LoVo (cell line): ENCODE results near the gene IKZF3.

Experiments
- DNase-seq: peaks from one replicate; pipeline ENCODE4 v3.0.0-alpha.2; 2016; ENCODE audit warnings: low spot score

IKZF3 gene

DNA sequence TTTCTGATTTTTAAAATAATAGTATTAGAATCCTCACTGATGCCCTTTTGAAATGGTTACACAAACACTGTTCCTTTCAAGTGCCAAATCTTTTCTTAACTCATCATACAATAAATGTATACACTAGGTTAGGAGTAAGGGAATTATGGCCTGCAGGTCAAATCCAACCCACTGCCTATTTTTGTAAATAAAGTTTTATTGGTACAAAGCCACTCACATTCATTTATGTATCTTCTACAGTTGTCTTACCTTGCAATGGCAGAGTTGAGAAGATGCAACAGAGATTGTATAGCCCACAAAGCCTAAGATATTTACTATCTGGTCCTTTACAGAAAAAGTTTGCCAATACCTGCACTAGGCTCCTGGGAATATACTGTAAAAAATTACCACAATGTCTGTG, 47.8 kb downstream of the IKZF3 start:
- DNase-seq: no peak

DNA sequence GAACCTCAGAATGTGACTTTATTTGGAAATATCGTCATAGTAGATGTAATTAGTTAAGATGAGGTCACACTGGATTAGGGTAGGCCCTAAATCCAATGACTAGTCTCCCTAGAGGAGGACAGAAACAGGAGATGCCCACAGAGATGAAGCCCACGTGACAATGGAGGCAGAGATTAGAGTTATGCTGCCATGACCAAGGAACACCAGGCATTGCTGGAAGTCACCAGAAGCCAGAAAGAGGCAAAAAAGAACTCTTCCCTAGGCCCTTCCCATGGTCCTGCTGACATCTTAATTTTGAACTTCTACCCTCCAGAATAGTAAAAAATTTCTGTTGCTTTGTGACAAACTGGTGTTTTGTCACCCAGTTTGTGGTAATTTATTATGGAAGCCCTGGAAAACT, 49.6 kb downstream of the IKZF3 start:
- no peak for DNase-seq

DNA sequence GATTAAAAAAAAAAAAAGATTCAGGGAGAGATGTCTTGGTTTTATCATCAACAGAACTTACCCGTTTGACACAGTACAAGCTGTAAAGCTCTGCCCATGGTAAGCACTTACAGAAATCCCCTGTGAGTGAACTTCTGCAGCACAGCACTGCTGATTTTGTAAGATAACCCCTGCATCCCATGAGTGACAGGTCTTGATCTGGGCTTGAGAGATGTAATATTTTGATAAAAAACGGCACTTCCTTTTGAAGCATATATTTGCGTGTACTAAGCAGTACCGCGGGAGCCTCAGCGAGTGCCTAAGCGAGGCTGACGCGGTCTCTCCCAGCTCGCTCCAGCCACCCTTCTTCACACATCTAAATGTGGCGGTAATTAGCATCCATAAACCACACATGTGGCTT, 50.5 kb downstream of the IKZF3 start:
- no peak for DNase-seq

DNA sequence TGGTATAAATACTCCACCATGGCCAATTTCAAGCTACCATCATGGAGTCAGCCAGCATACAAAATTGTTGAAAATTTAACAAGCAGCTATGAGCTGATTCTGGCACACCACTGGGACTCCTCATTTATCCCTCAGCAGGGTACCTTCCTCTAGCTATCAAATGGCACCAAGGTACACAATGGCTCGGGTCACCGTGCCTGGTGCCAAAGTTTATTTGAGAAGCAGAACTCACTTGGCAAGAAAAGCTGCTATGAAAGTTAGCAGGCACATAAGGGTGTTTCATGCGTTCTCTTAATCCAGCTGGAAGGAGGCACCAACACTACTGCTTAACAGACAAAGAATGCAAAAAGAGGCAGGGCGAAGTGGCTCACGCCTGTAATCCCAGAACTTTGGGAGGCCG, 51.6 kb downstream of the IKZF3 start:
- DNase-seq: no peak

DNA sequence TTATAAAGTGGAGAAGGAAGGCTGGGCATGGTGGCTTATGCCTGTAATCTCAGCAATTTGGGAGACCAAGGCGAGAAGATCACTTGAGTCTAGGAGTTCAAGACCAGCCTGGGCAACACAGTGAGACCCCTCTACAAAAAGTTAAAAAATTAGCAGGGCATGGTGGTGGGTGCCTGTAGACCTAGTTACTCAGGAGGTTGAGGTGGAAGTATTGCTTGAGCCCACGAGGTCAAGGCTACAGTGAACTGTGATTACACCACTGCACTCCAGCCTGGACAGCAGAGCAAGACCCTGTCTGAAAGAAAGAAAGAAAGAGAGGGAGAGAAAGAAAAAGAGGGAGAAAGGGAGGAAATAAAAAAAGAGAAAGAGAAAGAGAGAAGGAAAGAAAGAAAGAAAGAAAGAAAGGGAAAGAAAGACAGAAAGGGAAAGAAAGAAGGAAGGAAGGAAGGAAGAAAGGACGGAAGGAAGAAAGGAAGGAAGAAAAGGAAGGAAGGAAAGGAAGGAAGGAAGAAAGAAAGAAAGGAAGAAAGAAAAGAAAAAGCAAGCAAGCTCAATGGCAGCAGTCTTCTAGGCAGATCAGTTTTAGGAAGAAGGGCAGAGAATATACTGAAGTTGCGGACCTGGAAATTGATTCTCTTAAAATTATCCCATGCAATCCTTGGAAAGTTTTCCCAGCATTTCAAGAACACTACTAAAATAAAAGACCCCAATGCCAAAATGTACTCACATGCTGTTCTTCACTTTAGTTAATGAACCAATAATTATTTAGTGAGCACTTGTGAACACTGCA, 53.0 kb downstream of the IKZF3 start:
- DNase-seq: no peak

DNA sequence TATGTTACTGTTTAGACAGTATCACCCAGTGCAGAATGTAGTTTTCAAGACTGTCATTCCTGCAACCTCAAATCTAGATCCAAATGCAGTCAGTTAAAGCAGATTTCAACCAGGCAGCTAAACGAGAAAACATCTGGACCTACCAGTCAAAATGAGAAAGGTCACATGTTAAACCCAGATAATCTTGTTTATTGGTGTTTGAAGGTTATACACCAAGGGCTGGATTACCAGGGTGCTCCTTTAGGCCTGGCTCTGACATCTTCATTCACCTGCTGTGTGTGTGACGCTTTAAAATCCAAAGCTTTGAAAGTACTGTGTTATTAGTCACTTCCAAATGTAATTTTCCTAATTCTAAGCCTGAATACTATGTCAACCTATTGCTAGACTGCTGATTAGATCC, 54.9 kb downstream of the IKZF3 start:
- DNase-seq: no peak

DNA sequence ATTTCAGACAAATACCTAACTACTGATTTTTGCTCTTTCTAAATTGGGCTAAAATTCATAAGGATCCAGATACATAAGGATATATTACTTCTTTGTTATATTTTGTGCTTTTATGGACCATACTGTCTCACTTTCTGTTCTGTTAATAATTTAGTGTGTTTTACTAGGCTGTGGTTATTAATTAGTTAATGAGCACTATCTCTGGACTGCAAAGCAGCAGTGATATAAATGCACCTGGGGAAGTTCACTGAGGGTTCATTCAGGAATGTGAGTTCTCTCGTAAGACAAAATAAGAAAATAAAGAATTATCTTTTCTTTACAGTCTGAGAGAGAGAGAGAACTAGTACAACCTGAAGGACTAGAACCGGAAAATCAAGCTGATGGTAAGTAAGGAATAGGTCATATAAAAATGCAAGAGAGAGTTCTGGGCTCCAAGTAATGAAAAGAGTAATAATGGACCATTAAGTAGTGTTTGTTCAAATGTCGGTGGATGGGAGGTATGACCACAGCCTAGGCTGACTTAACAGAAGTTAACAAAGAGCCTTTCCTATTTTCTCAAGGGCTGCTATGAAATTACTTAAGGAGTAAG, 55.6 kb downstream of the IKZF3 start:
- no peak for DNase-seq

DNA sequence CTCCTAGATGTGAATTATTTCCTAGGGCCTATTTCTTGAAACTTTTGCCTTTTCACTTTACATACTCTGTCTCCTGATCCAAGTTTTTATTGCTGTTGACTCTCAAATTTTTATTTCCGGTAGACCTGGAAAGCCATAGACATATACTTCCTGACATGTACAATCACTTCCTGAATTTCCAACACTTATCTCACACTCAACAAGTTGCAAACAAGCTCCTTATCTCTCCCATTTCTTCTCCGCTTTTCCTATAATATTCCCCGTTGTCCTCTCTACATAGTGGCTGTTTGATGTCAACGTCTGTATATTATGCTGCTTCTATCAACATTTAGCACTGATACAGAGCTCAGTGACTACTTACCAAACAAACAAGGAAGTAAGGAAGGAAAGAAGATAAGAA, 59.3 kb downstream of the IKZF3 start:
- DNase-seq: no peak

DNA sequence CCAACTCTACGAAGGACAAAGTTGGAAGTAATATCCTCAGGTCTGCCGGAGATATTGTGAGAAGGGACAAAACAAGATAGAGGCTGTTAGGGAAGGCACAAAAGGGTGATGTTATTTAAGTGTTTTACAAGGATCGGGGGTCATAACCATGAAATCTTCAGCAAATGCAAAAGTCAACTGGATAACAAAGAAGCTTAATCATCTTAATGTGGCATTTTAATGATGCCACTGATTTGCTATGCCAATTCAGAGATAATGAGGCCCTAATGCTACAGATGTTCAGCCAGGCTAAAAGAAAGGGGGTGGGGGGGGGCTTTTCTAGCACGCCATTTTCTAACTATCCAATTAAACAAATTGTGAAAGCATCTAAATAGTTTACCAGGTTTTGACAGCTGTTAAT, 63.1 kb downstream of the IKZF3 start:
- no peak for DNase-seq

DNA sequence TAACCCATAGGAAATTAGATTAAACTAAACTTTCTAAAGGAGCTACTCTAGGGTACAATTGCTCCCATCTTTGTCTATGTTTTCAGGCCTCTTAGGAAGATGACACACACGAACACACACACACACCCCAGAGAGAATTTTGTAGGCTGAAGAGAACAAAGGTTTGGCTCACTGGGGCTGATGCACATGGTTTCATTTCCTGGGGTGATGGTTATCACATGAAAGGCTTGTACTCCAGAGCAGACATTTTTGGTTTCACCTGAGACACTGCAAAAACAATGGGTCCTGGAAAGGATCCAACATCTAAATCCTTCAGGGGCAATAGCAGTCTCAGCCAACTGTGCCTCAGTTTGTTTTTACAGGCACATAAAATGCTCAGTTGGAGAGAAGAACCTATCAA, 63.6 kb downstream of the IKZF3 start:
- DNase-seq: no peak

DNA sequence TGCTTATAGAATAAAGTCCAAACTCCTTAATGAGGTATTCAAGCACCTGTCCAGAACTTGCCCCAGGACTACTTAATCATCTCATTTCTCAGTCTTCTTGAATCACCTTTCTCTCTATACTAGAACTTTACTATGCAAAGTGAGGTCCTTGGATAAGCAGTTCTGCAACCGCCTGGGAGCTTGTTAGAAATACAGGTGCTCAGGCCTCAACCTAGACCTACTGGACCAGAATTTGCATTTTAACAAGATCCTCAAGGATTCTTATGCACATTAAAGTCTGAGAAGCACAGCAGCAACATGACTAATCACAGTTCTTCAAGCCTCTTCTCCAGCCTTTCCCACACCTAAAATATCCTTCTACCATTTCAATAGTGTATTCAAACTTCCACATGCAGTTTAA, 64.7 kb downstream of the IKZF3 start:
- no peak for DNase-seq

DNA sequence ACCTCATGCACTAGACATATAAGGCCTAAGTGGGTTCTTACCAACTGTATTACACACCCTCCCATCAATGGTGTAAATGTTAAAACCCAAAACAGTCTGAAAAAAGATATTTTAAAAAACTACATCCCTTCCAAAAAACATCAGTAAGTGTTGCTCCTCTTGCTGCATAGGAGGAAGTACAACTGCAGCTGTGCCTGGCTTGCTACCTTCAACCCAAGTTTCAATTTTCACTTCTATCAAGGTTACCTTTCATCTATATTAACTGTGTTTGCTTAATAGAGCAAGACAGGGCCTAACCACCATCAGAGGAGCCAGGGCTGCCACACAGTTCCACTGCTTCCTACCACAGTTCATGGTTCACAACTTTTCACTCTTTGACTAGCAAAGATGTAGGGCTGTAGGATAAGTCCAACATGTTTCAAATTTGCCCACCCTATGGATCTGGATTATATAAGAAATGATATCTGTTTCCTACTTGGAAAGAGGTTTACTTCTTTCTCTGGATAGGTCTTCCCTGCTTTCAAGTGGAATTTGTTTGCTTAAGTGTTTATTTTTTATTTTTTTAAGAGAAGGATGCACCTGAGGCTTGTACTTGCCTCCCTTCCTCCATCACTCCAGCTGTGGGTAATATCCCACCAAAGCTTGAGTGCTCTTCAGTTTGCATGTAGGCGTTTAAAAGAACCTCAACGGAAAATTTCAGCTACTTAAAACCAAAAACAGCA, 69.7 kb downstream of the IKZF3 start:
- no peak for DNase-seq

DNA sequence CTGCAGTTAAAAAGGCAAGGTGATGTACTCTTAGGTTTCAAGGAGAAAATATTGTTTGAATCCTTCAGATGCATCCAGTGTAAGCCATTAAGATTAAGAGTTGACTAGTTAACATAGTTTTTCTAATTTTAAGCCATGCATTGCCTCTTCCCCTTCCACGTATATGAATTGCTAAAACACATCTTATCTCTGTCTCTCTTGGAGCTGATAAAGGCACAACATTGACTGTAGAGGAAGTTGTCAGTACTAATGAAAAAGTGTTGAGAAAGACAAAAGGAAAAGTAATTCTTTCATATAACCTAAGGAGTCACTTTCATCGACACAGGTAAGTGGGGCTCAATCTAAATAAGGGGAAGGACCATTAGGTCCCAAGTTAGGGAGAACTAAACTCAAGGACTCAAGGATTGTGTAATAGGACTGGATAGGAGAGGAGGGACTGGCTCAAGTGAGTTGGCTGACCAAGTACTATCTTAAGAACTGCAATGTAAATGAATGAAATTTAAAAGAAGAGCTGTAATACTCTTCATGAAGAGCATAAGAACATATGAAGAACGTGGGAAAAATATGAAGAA, 70.7 kb downstream of the IKZF3 start:
- no peak for DNase-seq

DNA sequence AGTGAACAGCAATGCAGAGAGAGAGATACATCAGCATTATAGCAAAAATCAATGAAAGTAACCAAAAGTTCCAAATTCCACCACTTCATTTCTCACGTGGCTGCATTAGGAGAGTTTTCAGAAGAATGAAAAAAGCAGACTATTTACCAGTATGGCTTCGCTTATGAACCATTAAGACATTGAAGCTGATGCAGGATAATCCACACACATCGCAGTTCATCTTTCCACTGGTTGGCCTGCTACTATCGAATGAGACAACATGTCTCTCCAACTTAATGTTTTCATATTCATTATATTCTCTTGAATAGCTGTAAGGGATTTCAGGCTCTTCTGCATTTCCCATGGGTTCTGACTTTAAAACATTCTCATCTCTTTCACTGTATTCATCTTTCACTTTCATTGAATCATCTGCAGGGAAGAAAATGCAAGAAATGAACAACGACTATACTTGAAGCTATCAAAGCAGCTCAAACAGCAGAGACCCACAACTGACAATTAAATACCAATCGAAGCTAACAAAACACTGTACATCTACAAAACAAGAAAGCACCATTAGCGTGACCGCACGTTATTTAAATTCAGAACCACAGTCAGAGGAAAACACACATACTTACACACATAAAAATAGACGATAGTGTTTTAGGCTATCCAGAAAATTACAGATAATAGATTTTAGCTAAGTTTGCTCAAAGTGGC, 71.4 kb downstream of the IKZF3 start:
- DNase-seq: no peak

DNA sequence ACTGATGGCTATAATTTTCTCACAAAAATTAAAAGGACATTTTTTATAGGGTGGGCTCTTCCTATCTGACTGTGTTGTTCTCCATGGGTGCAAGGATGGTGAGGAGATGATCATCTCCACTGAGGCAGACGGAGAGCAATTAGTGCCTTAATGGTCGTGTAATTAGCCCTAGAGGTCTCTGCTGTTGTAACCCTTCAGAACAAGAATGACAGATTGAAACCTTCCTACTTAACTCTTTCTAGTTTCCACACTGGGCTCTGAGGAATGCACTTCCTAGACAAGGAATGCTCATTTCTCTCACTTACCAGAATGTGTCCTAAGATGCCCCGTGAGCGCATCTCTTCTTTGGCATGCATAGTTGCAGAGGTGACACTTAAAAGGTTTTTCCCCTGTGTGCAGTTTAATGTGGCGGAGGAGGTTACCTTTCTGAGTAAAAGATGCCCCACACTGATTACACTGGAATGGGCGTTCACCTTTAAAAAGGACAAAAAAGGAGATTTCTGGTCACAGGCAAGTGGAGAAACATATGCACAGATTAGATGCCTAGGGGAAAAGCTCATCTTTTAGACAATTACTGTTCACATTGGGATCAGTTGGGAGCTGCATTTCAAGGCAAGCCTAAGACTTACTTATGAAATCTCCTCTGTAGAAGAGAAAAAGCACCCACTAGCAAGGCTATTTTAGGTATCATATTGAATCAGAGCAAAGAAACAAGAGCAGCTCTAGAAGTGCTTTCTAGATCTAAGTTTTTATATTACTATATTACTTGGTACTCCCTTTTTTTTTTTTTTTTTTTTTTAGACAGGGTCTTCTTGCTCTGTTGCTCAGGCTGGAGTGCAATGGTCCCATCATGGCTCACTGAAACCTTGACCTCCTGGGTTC, 72.8 kb downstream of the IKZF3 start:
- DNase-seq: no peak

DNA sequence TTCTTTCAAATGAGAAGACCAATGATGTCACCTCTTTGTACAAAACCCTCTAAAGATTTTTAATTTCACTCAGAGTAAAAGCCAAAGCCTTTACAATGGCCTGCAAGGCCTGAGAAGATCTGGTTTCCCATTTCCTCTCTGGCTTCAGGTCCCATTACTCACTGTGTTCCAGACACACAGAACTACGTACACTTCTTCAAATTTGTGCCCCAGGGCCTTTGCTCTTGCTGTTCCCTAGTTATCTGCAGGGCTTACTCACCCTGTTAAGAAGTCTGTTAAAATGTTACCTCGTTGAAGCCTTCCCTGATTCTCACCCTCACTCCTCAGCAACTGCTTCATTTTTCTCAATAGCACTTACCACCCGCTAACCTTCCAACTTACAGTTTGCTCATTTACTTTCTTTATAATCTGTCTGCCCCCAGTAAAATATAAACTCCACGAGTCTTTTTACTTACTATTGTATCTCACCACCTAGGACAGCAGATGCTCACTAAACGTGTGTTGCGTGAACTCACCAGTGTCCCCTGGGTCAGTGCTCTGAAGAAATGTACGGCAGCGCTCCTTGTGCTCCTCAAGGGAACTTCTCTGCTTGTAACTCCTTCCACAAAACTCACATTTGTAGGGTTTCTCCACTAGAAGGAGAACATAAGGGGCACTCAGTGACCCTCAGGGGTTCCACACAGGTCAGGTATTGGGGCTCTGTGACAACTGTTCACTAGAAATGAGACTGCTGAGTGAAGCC, 76.2 kb downstream of the IKZF3 start:
- no peak for DNase-seq

DNA sequence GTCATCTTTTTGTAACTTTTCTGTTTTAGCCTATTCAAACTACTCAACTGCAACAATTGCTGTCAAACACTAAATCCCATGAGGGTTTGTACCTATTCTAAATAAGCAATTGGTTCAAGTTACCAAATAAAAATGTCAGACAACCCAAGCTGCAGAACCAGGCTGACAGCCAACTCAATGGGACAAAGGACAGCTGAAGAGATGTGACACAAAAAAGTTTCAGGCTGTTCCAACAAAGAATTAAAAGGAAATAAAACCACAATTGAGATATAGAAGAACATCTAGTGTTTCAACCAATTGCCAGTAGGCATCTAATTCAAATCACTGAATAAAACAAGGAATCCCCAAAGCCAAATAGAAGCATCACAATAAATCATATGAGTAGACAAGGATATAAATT, 77.1 kb downstream of the IKZF3 start:
- no peak for DNase-seq

DNA sequence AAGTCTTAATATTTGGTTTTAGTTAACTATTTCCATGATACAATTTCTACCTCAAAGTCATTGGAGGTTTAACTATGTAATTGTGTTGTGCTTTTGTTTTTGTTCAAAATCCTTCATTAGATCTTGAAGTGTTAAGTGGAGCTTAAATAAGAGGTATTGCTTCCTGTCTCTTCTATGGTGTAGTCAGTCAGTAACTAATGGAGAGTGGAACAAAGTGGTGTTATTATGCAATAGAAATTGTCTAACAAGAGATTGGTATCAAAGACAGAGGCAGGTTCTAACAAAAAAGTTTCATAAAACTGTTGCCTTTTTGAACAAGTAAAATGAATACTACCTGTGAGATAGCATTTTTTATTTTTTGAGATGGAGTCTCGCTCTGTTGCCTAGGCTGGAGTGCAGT, 81.1 kb downstream of the IKZF3 start:
- no peak for DNase-seq

DNA sequence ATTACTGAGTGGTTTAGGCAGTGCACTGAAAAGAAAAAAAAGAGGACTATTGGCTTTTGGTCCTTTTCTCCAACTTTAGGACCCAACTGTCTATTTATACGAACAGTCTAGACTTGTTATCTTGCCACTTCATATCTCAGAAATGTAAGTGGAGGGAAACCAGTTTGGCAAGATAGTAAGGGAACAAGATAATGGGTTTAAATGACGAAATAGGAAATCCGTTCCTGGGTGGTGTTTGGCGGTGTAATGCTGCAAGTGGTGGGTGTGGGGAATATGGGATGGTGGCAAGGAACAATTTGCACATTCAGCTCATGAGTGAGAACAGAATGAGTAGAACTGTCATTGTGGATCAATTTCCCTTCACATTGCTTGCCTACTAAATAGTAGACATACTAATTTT, 81.6 kb downstream of the IKZF3 start:
- peak; percentile 59 for DNase-seq

DNA sequence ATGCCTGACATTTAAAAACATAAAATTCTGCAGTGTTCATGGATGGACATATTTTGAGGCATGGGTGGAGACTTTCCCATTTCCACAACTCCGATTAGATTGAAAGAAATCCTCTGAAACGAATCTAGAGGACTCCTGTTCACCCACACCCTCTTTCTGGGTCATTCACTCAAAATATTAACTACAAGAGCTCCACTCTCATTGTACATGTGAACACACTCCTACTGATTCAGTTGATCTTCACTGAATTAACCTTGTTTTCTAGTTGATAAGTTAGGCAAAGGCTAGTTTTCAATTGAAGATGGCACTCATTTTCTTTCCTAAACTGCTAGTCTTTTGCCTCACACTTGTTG, 82.3 kb downstream of the IKZF3 start:
- DNase-seq: no peak
